HG03342 (cell line): Measurements from ENCODE around the gene AP1S3.
"Not testable (repeated sequence)": the region's sequence is repeated elsewhere in the genome, so short reads cannot be mapped to it uniquely, and the experiment has no call there.

Experiments
- ATAC-seq: cut with Tn5 transposase; IDR thresholded peaks from one replicate; pipeline ENCODE4 v1.9.1; 2021; ENCODE audit warnings: mild to moderate bottlenecking, moderate library complexity; ENCODE audit not compliant: unreplicated experiment

The AP1S3 gene

DNA sequence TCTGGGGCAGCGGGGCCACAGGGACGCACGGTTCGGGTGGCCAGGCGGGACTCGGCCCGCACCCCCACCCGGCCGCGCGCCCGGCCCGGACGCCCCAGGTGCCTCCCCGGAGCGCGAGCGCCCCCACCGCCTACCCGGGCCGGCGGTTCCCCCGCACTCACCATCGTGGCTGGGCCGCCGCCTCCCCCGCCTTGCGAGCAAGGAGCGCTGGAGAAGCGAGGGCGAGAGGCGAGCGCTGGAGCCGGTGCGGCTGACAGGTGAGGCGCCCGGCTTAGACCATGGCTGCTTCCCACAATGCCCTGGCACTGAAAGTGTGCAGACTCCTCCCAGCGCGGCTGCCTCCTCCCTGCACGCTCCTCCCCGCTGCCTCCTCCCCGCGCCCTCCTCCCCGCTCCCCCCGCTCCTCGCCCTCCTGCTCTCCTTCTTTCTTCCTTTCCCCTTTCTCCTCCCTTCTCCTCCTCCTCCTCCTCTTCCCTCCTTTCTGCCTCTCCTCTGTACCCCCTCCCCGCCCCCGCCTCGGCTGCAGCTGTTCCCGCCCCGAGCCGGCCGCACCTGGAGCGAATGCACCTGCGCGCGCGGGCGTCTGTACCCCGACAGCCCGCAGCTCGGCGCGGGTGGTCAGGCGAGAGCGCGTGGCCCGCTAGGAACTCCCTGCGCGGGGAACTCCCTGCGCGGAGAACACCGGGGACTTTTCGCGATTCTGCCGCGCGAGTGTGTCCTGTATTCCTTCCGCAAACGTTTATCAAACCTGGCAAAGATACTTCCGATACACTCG lies at the start of gene AP1S3:
Gene AP1S3 (minus strand): TSS at position 296 of the 775 bp plus-strand sequence. CDS start 132 bp downstream, at position 164.
- peak; percentile 68 for ATAC-seq

DNA sequence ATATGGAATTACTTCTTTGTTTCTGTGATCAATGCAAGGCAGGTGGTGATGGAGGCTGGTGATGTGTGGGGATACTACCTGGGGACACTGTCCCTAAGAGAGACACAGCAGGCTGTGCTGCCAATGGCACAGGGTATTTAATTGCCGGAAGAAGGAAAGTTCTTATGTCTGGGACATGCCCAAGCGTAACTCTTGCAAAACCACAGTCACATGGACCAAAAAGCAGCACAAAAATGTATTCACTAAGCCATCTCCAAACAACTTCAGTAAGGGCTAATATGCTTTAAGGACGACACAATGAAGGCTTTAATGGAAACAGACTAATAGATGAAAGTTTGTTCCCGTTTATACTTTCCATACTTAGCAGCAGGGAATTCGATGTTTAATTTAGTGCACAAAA lies 49.7 kb upstream of the AP1S3 start:
- ATAC-seq: no peak

DNA sequence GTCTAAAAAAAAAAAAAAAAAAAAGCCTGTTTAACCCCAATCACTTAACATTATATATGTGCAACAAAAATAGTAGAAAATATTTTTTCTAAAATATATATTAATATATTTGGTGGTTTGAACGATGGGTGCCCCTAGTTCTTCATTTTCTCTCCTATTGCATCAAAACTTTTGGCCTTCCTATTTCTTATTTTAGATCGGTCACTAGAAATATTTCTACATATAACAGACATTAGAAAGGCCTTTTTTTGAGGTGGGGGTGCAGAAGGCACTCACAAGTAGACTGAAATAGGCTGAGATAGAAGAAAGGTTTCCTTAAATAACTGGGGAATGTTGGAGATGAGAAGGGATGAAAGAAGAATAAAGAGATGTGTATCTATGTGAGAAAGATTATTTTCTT lies 49.3 kb upstream of the AP1S3 start:
- ATAC-seq: no peak

DNA sequence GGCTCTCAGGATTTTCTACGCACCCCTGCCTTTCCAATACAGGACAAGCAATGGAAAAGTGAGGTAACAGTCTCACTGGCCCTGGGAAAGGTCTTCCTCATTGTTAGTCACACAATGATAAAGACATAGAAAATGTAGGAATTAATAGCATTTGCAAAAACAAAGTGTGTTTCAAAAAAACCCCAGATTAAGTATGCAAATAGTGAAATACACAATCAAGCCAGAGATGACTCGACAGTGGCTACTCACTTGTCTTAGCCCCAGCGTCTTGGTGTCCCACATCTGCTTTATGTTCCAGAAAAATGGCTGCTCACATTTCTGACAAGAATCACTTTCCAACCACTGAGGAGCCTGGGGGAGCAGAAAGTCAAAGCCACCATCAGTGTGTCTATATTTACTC lies 47.0 kb upstream of the AP1S3 start:
- ATAC-seq: peak; percentile 92

DNA sequence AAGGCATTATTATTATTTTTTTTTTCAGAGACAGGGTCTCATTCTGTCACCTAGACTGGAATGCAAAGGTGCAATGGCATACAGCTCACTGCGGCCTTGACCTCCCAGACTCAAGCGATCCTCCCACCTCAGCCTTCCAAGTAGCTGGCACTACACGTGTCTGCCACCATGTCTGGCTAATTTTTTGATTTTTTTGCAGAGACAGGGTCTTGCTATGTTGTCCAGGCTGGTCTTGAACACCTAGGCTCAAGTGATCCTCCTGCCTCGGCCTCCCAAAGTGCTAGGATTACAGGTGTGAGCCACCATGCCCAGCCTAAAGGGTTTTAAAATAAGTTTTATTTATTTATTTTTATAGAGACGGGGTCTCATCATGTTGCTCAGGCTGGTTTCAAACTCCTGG lies 45.3 kb upstream of the AP1S3 start:
- no peak for ATAC-seq

DNA sequence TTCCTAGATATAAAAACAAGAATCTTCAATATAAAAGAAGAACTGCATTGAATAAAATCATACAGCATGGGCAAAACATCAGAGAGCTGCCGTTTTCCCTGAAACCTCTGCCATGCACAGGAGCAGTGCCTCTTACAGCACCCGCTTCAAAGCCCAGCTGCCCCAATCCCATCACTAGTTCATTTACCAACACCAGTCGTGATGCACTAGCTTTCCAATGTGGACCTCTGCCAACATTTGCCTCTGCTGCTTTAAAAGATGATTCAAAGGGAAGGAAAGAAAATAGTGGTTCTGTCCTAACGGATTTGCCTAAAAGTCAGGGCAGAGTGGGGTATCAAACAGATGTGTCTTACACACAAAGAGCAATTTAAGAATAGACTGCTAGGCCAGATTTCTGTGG lies 43.4 kb upstream of the AP1S3 start:
- no peak for ATAC-seq

DNA sequence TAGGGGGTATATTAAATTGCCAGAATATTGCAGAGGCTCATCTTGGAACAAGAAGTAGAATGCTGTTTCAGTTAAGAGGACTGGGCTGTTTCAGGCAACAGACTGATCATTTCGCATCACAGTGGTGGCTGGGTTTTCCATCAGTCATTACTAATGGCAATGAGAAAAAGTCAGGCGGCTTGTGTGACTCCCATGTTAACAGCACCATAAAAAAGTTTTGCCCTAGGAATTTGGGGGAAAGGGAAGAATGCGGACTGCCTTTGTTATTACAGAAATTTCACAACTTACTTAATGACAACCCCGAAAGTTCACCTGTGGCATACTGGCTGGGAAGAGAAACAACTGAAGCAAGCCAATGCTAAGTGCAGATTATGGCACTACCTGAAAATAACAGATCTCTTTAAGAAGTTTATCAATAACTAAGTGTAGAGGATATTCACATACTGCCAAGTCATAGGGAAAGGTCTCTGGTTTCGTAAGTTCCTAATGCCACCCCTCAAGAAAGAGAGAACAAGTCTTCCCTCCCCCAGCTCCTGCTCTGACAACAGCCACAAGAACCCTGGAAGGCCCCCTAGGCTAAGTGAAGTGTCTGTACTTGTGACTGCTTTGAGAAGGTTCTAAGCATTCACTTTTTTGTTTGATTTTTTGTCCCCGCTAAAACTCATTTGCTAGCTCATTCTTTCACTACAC lies 40.5 kb upstream of the AP1S3 start:
- no peak for ATAC-seq

DNA sequence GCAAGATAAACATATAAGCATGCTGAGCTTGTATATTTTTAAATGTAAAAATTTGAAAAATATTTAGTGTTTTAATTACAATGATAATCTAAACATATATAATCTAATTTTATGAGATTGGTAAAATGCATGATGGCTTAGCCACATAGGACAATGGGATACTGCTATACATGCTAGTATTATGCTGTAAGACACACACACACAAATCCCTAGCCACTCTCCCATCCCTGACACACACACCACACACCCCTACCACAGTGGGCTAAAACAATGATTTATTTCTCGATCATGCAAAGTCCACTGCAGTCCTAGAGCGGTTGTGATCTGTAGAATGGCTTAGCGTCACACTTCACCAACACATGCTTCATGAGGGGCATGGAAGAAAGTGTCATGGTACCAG lies 36.3 kb upstream of the AP1S3 start:
- no peak for ATAC-seq

DNA sequence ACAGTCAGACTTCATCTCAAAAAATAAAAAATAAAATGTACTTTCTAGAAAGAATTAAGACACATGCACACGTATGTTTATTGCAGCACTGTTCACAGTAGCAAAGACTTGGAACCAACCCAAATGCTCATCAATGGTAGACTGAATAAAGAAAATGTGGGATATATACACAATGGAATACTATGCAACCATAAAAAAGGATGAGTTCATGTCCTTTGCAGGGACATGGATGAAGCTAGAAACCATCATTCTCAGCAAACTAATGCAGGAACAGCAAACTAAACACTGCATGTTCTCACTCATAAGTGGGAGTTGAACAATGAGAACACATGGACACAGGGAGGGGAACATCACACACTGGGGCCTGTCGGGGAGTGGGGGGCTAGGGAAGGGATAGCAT lies 35.4 kb upstream of the AP1S3 start:
- not testable (repeated sequence) for ATAC-seq

DNA sequence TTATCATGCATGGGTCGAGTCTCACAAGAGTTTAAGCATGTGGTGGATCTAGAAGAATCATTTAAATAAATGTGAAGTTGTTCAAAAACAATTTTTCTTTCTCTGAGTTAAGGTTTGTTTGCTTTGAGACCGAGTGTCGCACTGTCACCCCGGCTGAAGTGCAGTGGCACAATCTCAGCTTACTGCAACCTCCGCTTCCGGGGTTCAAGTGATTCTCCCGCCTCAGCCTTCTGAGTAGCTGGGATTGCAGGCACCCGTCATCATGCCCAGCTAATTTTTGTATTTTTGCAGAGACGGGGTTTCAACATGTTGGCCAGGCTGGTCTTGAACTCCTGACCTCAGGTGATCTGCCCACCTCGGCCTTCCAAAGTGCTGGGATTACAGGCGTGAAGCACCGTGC lies 34.3 kb upstream of the AP1S3 start:
- ATAC-seq: not testable (repeated sequence)

DNA sequence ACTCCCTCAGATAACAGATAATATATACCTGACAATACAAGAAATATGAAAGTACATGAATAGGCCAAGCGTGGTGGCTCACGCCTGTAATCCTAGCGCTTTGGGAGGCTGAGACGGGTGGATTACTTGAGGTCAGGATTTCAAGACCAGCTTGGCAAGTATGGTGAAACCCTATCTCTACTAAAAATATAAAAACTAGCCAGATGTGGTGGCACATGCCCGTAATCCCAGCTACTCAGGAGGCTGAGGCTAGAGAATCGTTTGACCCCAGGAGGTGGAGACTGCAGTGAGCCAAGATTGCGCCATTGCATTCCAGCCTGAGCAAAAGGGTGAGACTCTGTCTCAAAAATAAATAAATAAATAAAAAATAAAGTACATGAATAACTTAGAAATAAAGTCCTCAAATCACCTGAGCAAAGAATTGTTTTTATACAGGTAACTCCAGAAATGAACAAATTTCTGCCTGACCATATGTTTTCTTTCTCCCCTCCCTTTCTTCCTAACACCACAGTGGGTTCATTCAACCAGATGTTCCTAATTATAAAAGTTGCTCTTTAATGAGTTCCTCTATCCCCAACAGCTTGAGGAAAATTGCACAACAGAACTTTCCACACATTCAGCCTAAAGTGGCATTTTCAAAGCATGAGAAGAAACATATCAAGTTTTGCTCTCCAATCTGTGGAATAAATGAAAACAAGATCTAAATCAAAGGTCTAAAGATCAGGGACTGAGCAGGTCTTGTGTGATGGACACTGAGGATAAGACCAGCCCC lies 33.6 kb upstream of the AP1S3 start:
- ATAC-seq: no peak

DNA sequence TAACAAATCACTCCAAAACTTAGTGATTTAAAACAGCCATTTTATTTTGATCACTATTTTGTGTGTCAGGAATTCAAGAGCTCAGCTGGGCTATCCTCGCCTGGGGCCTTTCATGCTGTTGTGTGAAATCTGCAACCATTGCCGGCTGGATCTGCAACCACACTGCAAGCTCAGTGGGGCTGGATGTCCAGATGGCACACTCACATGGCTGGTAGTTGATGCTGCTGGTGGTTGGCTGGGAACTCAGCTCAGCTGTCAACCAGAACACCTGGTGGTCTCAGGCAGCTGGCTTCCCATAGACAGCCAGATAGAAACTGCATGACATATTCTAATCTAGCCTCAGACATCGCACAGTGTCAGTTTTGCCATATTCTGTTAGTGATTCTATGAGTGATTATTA lies 30.6 kb upstream of the AP1S3 start:
- ATAC-seq: no peak

DNA sequence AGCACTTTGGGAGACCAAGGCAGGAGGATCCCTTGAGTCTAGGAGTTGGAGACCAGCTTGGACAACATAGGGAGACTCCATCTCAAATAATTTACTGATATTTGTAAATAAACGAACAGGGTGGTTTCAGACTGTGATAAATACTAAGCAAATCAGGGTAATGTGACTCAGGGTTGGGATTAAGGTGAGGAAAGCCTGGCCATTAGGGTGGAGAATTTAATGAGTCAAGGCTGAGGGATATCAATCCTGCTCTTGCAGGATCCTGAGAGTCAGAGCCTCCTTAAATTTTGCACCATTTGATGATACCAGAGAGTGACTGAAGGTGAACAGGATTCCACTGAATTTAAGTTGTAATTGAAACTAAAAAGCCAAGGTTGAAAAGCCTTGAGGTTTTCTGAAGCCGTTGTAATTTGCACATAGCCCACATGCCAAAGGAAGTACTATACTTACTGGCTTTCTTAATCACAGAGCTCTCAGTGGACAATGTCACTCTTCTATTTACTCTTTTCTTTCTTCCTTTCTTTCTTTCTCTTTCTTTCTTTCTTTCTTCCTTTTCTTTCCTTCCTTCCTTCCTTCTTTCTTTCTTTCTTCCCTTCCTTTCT lies 28.6 kb upstream of the AP1S3 start:
- ATAC-seq: peak; percentile 49

DNA sequence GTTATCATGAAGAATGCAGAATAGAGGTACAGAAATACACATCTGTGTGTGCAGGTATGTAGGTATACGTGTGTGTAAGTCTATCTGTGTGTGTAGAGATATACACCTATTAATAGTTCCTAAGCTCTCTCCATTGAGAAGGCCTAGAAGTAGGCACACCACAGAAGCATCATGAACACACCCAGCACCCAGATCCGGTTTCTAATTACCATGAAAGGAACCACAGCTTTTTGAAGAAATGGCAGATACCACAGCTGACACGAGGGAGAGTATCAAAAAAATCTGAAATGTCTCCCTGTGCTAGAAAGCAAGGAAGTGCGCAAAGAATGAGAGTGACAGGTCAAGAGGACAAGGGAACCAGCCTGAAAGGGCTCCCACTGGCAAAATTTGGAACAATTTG lies 27.7 kb upstream of the AP1S3 start:
- no peak for ATAC-seq

DNA sequence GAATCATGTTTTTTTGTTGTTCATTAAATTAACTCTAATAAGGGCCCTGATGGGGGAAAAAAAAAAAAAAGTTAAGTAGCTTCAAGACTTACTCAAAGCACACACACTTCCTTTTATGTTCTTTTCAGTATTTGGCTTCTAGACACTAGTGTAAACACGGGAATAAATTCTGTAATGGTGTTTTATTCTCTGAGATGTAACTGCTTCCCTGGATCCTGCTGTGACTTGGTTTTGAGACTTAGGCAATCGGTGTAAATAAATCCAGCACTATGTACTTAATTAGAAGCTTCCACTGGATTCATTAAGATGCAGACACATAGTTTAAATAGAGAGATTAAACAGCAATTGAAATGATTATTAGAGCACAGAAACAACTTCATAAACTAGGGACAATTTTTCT lies 26.1 kb upstream of the AP1S3 start:
- ATAC-seq: no peak

DNA sequence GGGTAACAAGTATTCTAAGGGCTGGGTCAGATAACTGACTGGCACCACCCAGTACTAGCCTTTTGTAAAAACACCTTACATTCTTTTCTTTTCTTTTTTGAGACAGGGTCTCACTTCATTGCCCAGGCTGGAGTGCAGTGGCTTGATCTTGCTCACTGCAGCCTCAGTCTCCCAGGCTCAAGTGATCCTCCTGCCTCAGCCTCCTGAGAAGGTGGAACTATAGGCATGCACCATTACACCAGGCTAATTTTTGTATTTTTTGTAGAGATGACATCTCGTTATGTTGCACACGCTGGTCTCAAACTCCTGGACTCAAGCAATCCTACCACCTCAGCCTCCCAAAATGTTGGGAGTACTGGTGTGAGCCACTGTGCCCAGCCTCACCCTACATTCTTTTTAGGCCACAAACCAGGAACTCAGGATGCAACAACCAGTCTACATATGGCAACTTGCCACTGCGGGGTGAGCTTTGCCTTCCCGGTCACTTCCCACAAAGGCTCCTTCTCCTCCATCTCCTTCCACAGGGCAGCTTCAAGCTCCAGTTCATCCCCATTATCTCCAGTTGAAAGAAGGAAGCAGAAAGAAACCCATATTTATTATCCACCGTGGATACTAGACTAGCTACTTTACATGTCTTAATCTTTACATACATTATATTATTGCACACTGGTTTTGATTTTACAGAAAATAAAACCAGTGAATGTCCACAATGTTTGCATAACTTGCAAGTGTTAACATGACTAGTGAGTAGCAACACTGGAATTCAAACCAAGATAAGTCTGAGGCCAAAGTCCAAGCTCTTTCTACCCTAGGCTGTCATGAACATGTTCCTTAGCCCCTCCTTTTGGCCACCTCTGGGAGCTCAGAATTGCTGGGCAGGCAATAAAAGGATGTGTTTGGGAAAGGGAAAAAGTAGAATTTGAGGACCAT lies 23.7 kb upstream of the AP1S3 start:
- ATAC-seq: no peak

DNA sequence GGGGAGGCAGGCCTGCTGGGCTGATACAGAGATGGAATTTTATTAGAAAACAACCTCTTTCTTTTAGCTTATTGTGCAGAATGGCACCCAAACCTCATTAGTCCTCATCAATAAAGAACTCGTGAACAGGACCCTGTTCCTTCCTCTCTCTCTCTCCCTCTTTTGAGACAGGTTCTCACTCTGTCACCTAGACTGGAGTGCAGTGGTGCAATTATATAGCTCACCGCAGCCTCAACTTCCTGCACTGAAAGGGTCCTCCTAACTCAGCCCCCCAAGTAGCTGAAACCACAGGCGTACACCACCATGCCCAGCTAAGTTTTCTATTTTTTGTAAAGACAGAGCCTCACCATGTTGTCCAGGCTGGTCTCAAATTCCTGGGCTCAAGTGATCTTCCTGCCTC lies 21.7 kb upstream of the AP1S3 start:
- no peak for ATAC-seq

DNA sequence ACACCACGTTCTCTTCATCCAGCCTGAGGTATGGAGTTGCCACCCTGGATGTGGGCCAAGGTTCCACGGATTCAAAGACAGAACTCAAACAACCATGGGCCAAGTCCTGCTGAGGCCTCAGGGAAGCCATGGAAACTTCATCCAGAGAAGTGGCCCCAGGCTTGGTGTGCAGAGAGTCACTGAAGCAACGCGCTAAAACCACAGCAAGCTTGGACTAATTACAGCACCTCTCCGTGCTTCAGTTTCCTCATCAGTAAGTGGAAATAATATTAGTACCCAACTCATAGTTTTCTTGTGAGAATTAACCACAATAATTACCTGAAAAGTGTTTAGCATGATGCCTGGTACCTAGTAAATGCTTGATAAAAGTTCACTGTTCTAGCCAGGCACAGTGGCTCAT lies 19.2 kb upstream of the AP1S3 start:
- ATAC-seq: peak; percentile 53

DNA sequence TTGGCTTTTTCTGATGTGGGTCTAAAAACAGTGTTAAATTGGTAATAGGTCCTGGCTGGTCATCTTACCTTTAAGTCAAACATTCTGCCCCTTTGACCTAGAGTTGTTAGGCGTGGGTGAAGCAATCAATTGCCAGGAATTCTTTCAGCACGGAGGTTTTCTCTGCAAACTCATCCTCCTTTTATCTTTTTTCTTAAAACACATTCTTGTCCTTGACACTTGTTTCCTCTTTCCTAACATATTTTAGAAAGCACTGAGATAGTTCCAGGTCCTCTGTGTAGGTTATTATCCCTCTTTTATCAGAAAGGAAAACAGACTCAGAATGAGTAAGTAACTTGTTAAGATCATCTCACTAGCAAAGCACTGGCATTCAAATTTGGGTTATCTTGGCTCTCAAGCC lies 18.6 kb upstream of the AP1S3 start:
- no peak for ATAC-seq

DNA sequence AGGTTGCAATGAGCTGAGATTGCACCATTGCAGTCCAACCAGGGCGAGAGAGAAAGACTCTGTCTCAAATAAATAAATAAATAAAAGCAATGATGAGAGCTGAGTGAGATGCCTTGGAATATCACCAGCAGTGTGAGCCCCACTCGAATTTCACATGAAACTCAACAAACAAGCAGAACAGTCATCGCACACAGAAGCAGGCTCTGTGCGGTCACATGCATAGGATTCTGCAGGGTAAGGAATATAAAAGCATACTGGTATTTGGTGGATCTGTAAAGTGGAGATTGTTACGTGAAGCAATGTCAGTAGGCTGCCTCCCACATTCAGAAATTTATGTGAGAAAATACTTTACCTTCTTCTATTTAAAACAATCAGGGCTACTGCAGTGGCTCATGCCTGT lies 18.0 kb upstream of the AP1S3 start:
- ATAC-seq: no peak
